Trophoblast cell (in vitro differentiated cells and primary cell): Measurements from ENCODE around the gene FAM204A.

Source experiments
- DNase-seq, 2 donors: peaks; one replicate each; pipeline ENCODE4 v3.0.0-alpha.2; 2016
- H2AFZ ChIP-seq: 2 replicates; pipeline ENCODE4 v1.6.1; 2013; ENCODE audit warnings: low read length, moderate library complexity, mild to moderate bottlenecking; ENCODE audit not compliant: insufficient read depth, poor library complexity
- H2AK5ac ChIP-seq: 2 replicates; pipeline ENCODE4 v1.6.1; 2013; ENCODE audit warnings: mild to moderate bottlenecking, low read length
- H2BK120ac ChIP-seq: 2 replicates; pipeline ENCODE4 v1.6.1; 2013; ENCODE audit warnings: low read length, mild to moderate bottlenecking, moderate library complexity; ENCODE audit not compliant: insufficient read depth, poor library complexity
- H2BK12ac ChIP-seq: 2 replicates; pipeline ENCODE4 v1.6.1; 2013; ENCODE audit warnings: mild to moderate bottlenecking, low read length, moderate library complexity
- H2BK5ac ChIP-seq: 2 replicates; pipeline ENCODE4 v1.6.1; 2013; ENCODE audit warnings: low read length, low read depth, moderate library complexity, mild to moderate bottlenecking; ENCODE audit not compliant: poor library complexity
- H3K14ac ChIP-seq: 2 replicates; pipeline ENCODE4 v1.6.1; 2013; ENCODE audit warnings: mild to moderate bottlenecking, low read length
- H3K18ac ChIP-seq: 2 replicates; pipeline ENCODE4 v1.6.1; 2013; ENCODE audit warnings: mild to moderate bottlenecking, low read length
- H3K23ac ChIP-seq: 2 replicates; pipeline ENCODE4 v1.6.1; 2013; ENCODE audit warnings: low read length
- H3K27ac ChIP-seq: 2 replicates; pipeline ENCODE4 v1.5.1; 2013; ENCODE audit warnings: low read depth, mild to moderate bottlenecking, inconsistent platforms, low read length, moderate library complexity
- H3K27me3 ChIP-seq: 2 replicates; pipeline ENCODE4 v1.6.1; 2013; ENCODE audit warnings: inconsistent platforms, mild to moderate bottlenecking, low read length, moderate library complexity; ENCODE audit not compliant: insufficient read depth
- H3K36me3 ChIP-seq, 2 experiments: 1 replicate in 1 of 2; 2 replicates in 1 of 2; pipeline ENCODE4 v1.6.1; 2013; ENCODE audit warnings: low read length in 2 of 2, mild to moderate bottlenecking in 2 of 2, moderate library complexity in 1 of 2; ENCODE audit not compliant: insufficient read depth in 2 of 2, control insufficient read depth in 1 of 2
- H3K4ac ChIP-seq: 2 replicates; pipeline ENCODE4 v1.6.1; 2013; ENCODE audit warnings: low read depth, mild to moderate bottlenecking, low read length, moderate library complexity
- H3K4me1 ChIP-seq, 2 experiments: 1 replicate in 1 of 2; 2 replicates in 1 of 2; pipeline ENCODE4 v1.6.1; 2013; ENCODE audit warnings: low read length in 2 of 2, mild to moderate bottlenecking in 2 of 2, moderate library complexity in 1 of 2; ENCODE audit not compliant: insufficient read depth in 2 of 2, control insufficient read depth in 1 of 2
- H3K4me2 ChIP-seq: 2 replicates; pipeline ENCODE4 v1.6.1; 2013; ENCODE audit warnings: inconsistent platforms, mild to moderate bottlenecking, low read length, moderate library complexity
- H3K4me3 ChIP-seq: 2 replicates; pipeline ENCODE4 v1.5.1; 2013; ENCODE audit warnings: mild to moderate bottlenecking, low read depth, low read length, inconsistent platforms
- H3K79me1 ChIP-seq: one replicate; pipeline ENCODE4 v1.6.1; 2013; ENCODE audit warnings: low read length
- H3K79me2 ChIP-seq: 2 replicates; pipeline ENCODE4 v1.6.1; 2013; ENCODE audit warnings: low read length, mild to moderate bottlenecking; ENCODE audit not compliant: control insufficient read depth, insufficient read depth, poor library complexity
- H3K9ac ChIP-seq: 2 replicates; pipeline ENCODE4 v1.6.1; 2013; ENCODE audit warnings: mild to moderate bottlenecking, low read length
- H3K9me3 ChIP-seq: 2 replicates; pipeline ENCODE4 v1.6.1; 2013; ENCODE audit warnings: low read depth, mild to moderate bottlenecking, control low read depth, inconsistent platforms, low read length; ENCODE audit not compliant: insufficient read depth
- H4K12ac ChIP-seq: 2 replicates; pipeline ENCODE4 v1.6.1; 2013; ENCODE audit warnings: low read depth, mild to moderate bottlenecking, low read length, moderate library complexity
- H4K8ac ChIP-seq: 2 replicates; pipeline ENCODE4 v1.6.1; 2013; ENCODE audit warnings: low read depth, mild to moderate bottlenecking, low read length, moderate library complexity
- H4K91ac ChIP-seq: one replicate; pipeline ENCODE4 v1.6.1; 2013; ENCODE audit warnings: low read depth, mild to moderate bottlenecking, low read length, moderate library complexity
- WGBS: extraction: QIAGEN DNeasy Blood & Tissue Kit; methylation state at CpG from one replicate; pipeline ENCODE4 v1.1.7; 2013; ENCODE audit warnings: missing lambda C conversion rate; ENCODE audit not compliant: insufficient read length, insufficient coverage; ENCODE audit errors: extremely low coverage; 5-methylcytosine and 5-hydroxymethylcytosine counted together

FAM204A gene

GRCh38 chr10:118355234-118355633, 13.1 kb upstream of the FAM204A start:
- Histone ChIP-seq H3K79me1 (no peaks in the 10 kb centered on the region), H3K79me2 (no peaks in the 10 kb centered on the region), H3K23ac (no peak overlapping the region), H3K18ac (no peak overlapping the region), H3K27me3 (no peaks in the 10 kb centered on the region), H3K14ac (no peak overlapping the region), H3K4me3 (no peak overlapping the region), H3K9ac (no peak overlapping the region), H3K4ac (no peak overlapping the region), H2AK5ac (no peak overlapping the region), H4K12ac (no peak overlapping the region), H3K27ac (no peak overlapping the region), H4K91ac (no peak overlapping the region), H3K36me3 (no peaks in the 10 kb centered on the region), H3K4me1 (no peaks in the 10 kb centered on the region), H3K9me3 (no peaks in the 10 kb centered on the region), H3K4me2 (no peak overlapping the region), H2BK5ac (no peak overlapping the region), H2AFZ (no peak overlapping the region), H2BK12ac (no peak overlapping the region), H2BK120ac (no peak overlapping the region), H4K8ac (no peak overlapping the region)
- DNase-seq: no peak
- no CpG with 5 or more reads among the region's 3 CpGs for WGBS

GRCh38 chr10:118349235-118349634, 7.1 kb upstream of the FAM204A start:
- no peak overlapping the region for H3K27ac ChIP-seq
- no peak overlapping the region for H3K14ac ChIP-seq
- H2AFZ ChIP-seq: no peak overlapping the region
- H4K12ac ChIP-seq: no peak overlapping the region
- no peak overlapping the region for H2BK5ac ChIP-seq
- no peaks in the 10 kb centered on the region for H3K79me1 ChIP-seq
- no peak overlapping the region for H2BK12ac ChIP-seq
- no peaks in the 10 kb centered on the region for H3K9me3 ChIP-seq
- no peak overlapping the region for H3K4me3 ChIP-seq
- no peak overlapping the region for H4K91ac ChIP-seq
- H3K36me3 ChIP-seq: no peaks in the 10 kb centered on the region
- no CpG with 5 or more reads among the region's 3 CpGs for WGBS
- H3K18ac ChIP-seq: no peak overlapping the region
- no peak overlapping the region for H3K4me2 ChIP-seq
- no peak for DNase-seq
- H2AK5ac ChIP-seq: no peak overlapping the region
- no peaks in the 10 kb centered on the region for H3K79me2 ChIP-seq
- H4K8ac ChIP-seq: no peak overlapping the region
- no peaks in the 10 kb centered on the region for H3K4me1 ChIP-seq
- H3K9ac ChIP-seq: no peak overlapping the region
- no peak overlapping the region for H3K23ac ChIP-seq
- H3K4ac ChIP-seq: no peak overlapping the region
- no peaks in the 10 kb centered on the region for H3K27me3 ChIP-seq
- H2BK120ac ChIP-seq: no peak overlapping the region

GRCh38 chr10:118343549-118343948, 1.4 kb upstream of the FAM204A start:
- DNase-seq: no peak
- no peak overlapping the region for H2BK12ac ChIP-seq

GRCh38 chr10:118343115-118343514, 991 bp upstream of the FAM204A start:
- Histone ChIP-seq H3K36me3 (no peaks in the 10 kb centered on the region), H2BK12ac (no peak overlapping the region), H4K12ac (no peak overlapping the region), H3K4me2 (no peak overlapping the region), H2AFZ (no peak overlapping the region), H3K27me3 (no peaks in the 10 kb centered on the region), H3K9ac (no peak overlapping the region), H2AK5ac (no peak overlapping the region), H3K14ac (no peak overlapping the region), H3K23ac (no peak overlapping the region), H4K91ac (no peak overlapping the region), H3K4ac (no peak overlapping the region), H3K79me2 (peaks cover 3% of the 10 kb centered on the region), H3K18ac (no peak overlapping the region), H2BK120ac (no peak overlapping the region), H2BK5ac (no peak overlapping the region), H3K79me1 (peaks cover 3% of the 10 kb centered on the region), H3K4me1 (no peaks in the 10 kb centered on the region), H3K9me3 (no peaks in the 10 kb centered on the region), H4K8ac (no peak overlapping the region), H3K4me3 (no peak overlapping the region), H3K27ac (no peak overlapping the region)
- DNase-seq: peak; percentile 54 to 79
- WGBS: no CpG with 5 or more reads among the region's 5 CpGs

More at GRCh38 chr10:118343549-118343948, 1.4 kb upstream of the FAM204A start:
- Histone ChIP-seq H2AFZ (no peak overlapping the region), H3K79me1 (peaks cover 3% of the 10 kb centered on the region), H3K18ac (no peak overlapping the region), H3K27me3 (no peaks in the 10 kb centered on the region), H2BK120ac (no peak overlapping the region), H4K12ac (no peak overlapping the region), H4K91ac (no peak overlapping the region), H3K36me3 (no peaks in the 10 kb centered on the region), H3K23ac (no peak overlapping the region), H3K14ac (no peak overlapping the region), H3K9me3 (no peaks in the 10 kb centered on the region), H2BK5ac (no peak overlapping the region), H3K4ac (no peak overlapping the region), H3K79me2 (peaks cover 3% of the 10 kb centered on the region), H2AK5ac (no peak overlapping the region), H3K27ac (no peak overlapping the region), H3K4me3 (no peak overlapping the region), H3K4me1 (no peaks in the 10 kb centered on the region), H3K4me2 (no peak overlapping the region), H3K9ac (no peak overlapping the region), H4K8ac (no peak overlapping the region)
- WGBS: no CpG with 5 or more reads among the region's 3 CpGs
